Measurements from ENCODE around the gene VEPH1. TPM values are rescaled to one million over a fixed set of nuclear protein-coding genes. Genes with fewer than 3 reads are reported as not detected.

The VEPH1 gene
- total RNA-seq, 1 experiment from 2014 or later: 0.51 TPM

- no peaks in the 10 kb centered on the region for H3K4me1 ChIP-seq (ENCODE audit: control insufficient read depth, insufficient read depth, low read length)
- TF ChIP-seq REST (IDR thresholded peaks at IDR 0.05; ENCODE audit: insufficient read depth in 1 of 2, low read depth in 2 of 2, low read length in 1 of 2): no peak
- no peak for TF ChIP-seq TCF7L2 (IDR thresholded peaks at IDR 0.05; ENCODE audit: low read depth, low read length)
- no peak for TF ChIP-seq POLR2AphosphoS5 (IDR thresholded peaks at IDR 0.05; ENCODE audit: low read depth, low read length)
- TF ChIP-seq CTCF (IDR thresholded peaks at IDR 0.05): no peak
- no peak for TF ChIP-seq SIN3A (IDR thresholded peaks at IDR 0.05; ENCODE audit: borderline replicate concordance, insufficient read depth, low read depth, low read length)
- intact Hi-C loops (cut with micrococcal nuclease; ENCODE audit: unreplicated experiment) (no loop called here), in situ Hi-C loops (cut with HindIII; ENCODE audit: low pct_unique_long_range_greater_than_20kb, low sequenced_read_pairs) (no loop called here)
- DNase-seq (ENCODE audit: low read depth, low spot score) (no peak), ATAC-seq (no peak)
- POLR2A ChIA-PET: no interaction called here
- H3K27me3 ChIP-seq (ENCODE audit: control insufficient read depth, insufficient read depth, low read length): peaks cover 2% of the 10 kb centered on the region; the same call in 1 of the 2 replicates
- no peak overlapping the region for H3K4me3 ChIP-seq (ENCODE audit: low read depth in 2 of 2, low read length in 2 of 2)
- no TSS peak for BruUV-seq (replicated peaks)
- CTCF ChIA-PET: no interaction called here
- H3K27ac ChIP-seq (ENCODE audit: low read length): no peak overlapping the region
- no peaks in the 10 kb centered on the region for H3K9me3 ChIP-seq (ENCODE audit: control insufficient read depth, insufficient read depth, low read depth, low read length)
- no peaks in the 10 kb centered on the region for H3K36me3 ChIP-seq (ENCODE audit: control insufficient read depth, insufficient read depth, low read length)
Measured at GRCh38 chr3:157219215-157219614, 284.0 kb downstream of the VEPH1 start.

Other genes starting within 250 kb of the VEPH1 start
- gene PTX3, start 66.6 kb downstream of the VEPH1 start, total RNA-seq (2021; ENCODE audit: unreplicated experiment): 2.1 TPM